Neural cell (in vitro differentiated cells): ENCODE results near the gene ESR2. TPM values are rescaled to one million over a fixed set of nuclear protein-coding genes. Genes with fewer than 3 reads are reported as not detected.

ENCODE experiments used
- H2AFZ ChIP-seq: fragments of 200-600, 300-800 bp; sonication (generic), shearing (Covaris generic); 2 replicates; pipeline ENCODE4 v1.6.0; 2014; ENCODE audit warnings: low read depth, mild to moderate bottlenecking, antibody characterized with exemption, low read length, moderate library complexity
- H3F3A ChIP-seq: fragments of 200-600 bp; shearing (Covaris generic); 2 replicates; pipeline ENCODE4 v1.6.1; 2016; ENCODE audit warnings: mild to moderate bottlenecking, moderate library complexity, mixed read lengths, antibody characterized with exemption, low read length; ENCODE audit not compliant: insufficient read depth, poor library complexity, severe bottlenecking
- H3K27ac ChIP-seq: fragments of 200-600, 300-800 bp; sonication (generic), shearing (Covaris generic); 2 replicates; pipeline ENCODE4 v1.5.1; 2014; ENCODE audit warnings: mild to moderate bottlenecking, low read length, moderate library complexity
- H3K27me3 ChIP-seq: fragments of 300-800, 200-600 bp; sonication (generic), shearing (Covaris generic); 2 replicates; pipeline ENCODE4 v1.6.0; 2014; ENCODE audit warnings: mild to moderate bottlenecking, low read depth, low read length, moderate library complexity; ENCODE audit not compliant: insufficient read depth
- H3K36me3 ChIP-seq: fragments of 300-800, 200-600 bp; sonication (generic), shearing (Covaris generic); 2 replicates; pipeline ENCODE4 v1.5.1; 2014; ENCODE audit warnings: mild to moderate bottlenecking, antibody characterized with exemption, low read length, moderate library complexity; ENCODE audit not compliant: insufficient read depth
- H3K4me2 ChIP-seq: fragments of 300-800, 200-600 bp; sonication (generic), shearing (Covaris generic); 2 replicates; pipeline ENCODE4 v1.6.0; 2014; ENCODE audit warnings: mild to moderate bottlenecking, low read length
- H3K4me3 ChIP-seq: fragments of 300-800, 200-600 bp; sonication (generic), shearing (Covaris generic); 2 replicates; pipeline ENCODE4 v1.5.1; 2014; ENCODE audit warnings: mild to moderate bottlenecking, low read length, moderate library complexity
- H3K79me2 ChIP-seq: fragments of 200-600 bp; shearing (Covaris generic); replicated peaks from 2 replicates; pipeline ENCODE4 v1.6.0; 2014; ENCODE audit warnings: mild to moderate bottlenecking, low read length, moderate library complexity; ENCODE audit not compliant: insufficient read depth
- H3K9ac ChIP-seq: fragments of 300-800, 200-600 bp; sonication (generic), shearing (Covaris generic); 2 replicates; pipeline ENCODE4 v1.6.1; 2016; ENCODE audit warnings: mild to moderate bottlenecking, low read length, mixed read lengths
- H3K9me2 ChIP-seq: fragments of 200-600 bp; shearing (Covaris generic); 2 replicates; pipeline ENCODE4 v1.6.1; 2016; ENCODE audit warnings: mild to moderate bottlenecking, low read length, mixed read lengths; ENCODE audit not compliant: insufficient read depth
- H3K9me3 ChIP-seq: fragments of 200-600, 300-800 bp; sonication (generic), shearing (Covaris generic); 2 replicates; pipeline ENCODE4 v1.6.1; 2016; ENCODE audit warnings: mild to moderate bottlenecking, mixed run types, low read length, moderate library complexity, mixed read lengths
- H4K20me1 ChIP-seq: fragments of 200-600 bp; shearing (Covaris generic); 2 replicates; pipeline ENCODE4 v1.6.1; 2016; ENCODE audit warnings: mild to moderate bottlenecking, mixed run types; ENCODE audit not compliant: insufficient read depth
- CTCF ChIP-seq: fragments of 450-650 bp; IDR thresholded peaks from 2 replicates; pipeline ENCODE4 v1.5.1; 2014; ENCODE audit warnings: antibody characterized with exemption, mild to moderate bottlenecking, moderate library complexity; ENCODE audit not compliant: poor library complexity, severe bottlenecking
- EP300 ChIP-seq: fragments of 450-650 bp; conservative IDR thresholded peaks from 2 replicates; pipeline ENCODE4 v1.6.1; 2014; ENCODE audit warnings: antibody characterized with exemption, mild to moderate bottlenecking, moderate library complexity; ENCODE audit not compliant: poor library complexity, severe bottlenecking
- EZH2 ChIP-seq: fragments of 200-600, 300-800 bp; shearing (Covaris generic), sonication (generic); IDR thresholded peaks from 2 replicates; pipeline ENCODE4 v1.6.1; 2014; ENCODE audit warnings: antibody characterized with exemption, low read length, borderline replicate concordance, mild to moderate bottlenecking; ENCODE audit not compliant: insufficient read depth, poor library complexity, severe bottlenecking
- MXI1 ChIP-seq: fragments of 450-650 bp; conservative IDR thresholded peaks from 2 replicates; pipeline ENCODE4 v1.6.1; 2014; ENCODE audit warnings: antibody characterized with exemption, mild to moderate bottlenecking; ENCODE audit not compliant: poor library complexity, severe bottlenecking
- POLR2AphosphoS5 ChIP-seq: IDR thresholded peaks from 2 replicates; pipeline ENCODE4 v1.6.1; 2012
- RAD21 ChIP-seq: fragments of 450-650 bp; conservative IDR thresholded peaks from 2 replicates; pipeline ENCODE4 v1.6.1; 2014; ENCODE audit warnings: antibody characterized with exemption, mild to moderate bottlenecking, moderate library complexity
- REST ChIP-seq: IDR thresholded peaks from 2 replicates; pipeline ENCODE4 v1.6.1; 2012; ENCODE audit warnings: borderline replicate concordance
- SMC3 ChIP-seq: fragments of 450-650 bp; conservative IDR thresholded peaks from 2 replicates; pipeline ENCODE4 v1.6.1; 2014; ENCODE audit warnings: antibody characterized with exemption, mild to moderate bottlenecking, moderate library complexity; ENCODE audit not compliant: poor library complexity
- TAF1 ChIP-seq: IDR thresholded peaks from 2 replicates; pipeline ENCODE4 v1.6.1; 2012; ENCODE audit warnings: low read depth
- polyA plus RNA-seq: library from polyadenylated mRNA; depleted of rRNA; stranded (reverse); fragments of >200 nt; gene quantifications from 2 replicates; pipeline ENCODE4 v1.2.3, GENCODE V29; 2014

ESR2 gene
- polyA plus RNA-seq, 1 donor from 2014 or later, result 0.35 TPM

- TF ChIP-seq EP300, result no peak
These were observed 78.9 kb downstream of the ESR2 start (continued) for GRCh38 chr14:64215274-64215673.

GRCh38 chr14:64213853-64214570 lies 80.2 kb downstream of the ESR2 start:
- no peak overlapping the region for H3K4me2 ChIP-seq
- no peaks in the 10 kb centered on the region for H3K9me2 ChIP-seq
- H3K4me3 ChIP-seq, result no peak overlapping the region
- H3F3A ChIP-seq, result no peaks in the 10 kb centered on the region
- H3K79me2 ChIP-seq, result no peaks in the 10 kb centered on the region
- H3K27ac ChIP-seq, result no peak overlapping the region
- no peak for TF ChIP-seq TAF1
- TF ChIP-seq MXI1, result no peak
- no peak for TF ChIP-seq EZH2
- TF ChIP-seq REST, result no peak
- TF ChIP-seq EP300, result no peak
- no peak for TF ChIP-seq SMC3
- no peak for TF ChIP-seq CTCF
- no peak for TF ChIP-seq RAD21
- TF ChIP-seq POLR2AphosphoS5, result no peak
- H3K9me3 ChIP-seq, result no peaks in the 10 kb centered on the region
- H3K9ac ChIP-seq, result no peak overlapping the region
- H2AFZ ChIP-seq, result no peak overlapping the region
- no peaks in the 10 kb centered on the region for H3K27me3 ChIP-seq
- peaks cover 14% of the 10 kb centered on the region for H3K36me3 ChIP-seq
- no peaks in the 10 kb centered on the region for H4K20me1 ChIP-seq

GRCh38 chr14:64213086-64213485 lies 81.1 kb downstream of the ESR2 start:
- Histone ChIP-seq H3K9ac (no peak overlapping the region), H3K4me2 (no peak overlapping the region), H3K79me2 (no peaks in the 10 kb centered on the region), H4K20me1 (no peaks in the 10 kb centered on the region), H3K36me3 (peaks cover 14% of the 10 kb centered on the region), H3F3A (no peaks in the 10 kb centered on the region), H3K9me3 (no peaks in the 10 kb centered on the region), H3K27ac (no peak overlapping the region), H2AFZ (no peak overlapping the region), H3K27me3 (no peaks in the 10 kb centered on the region), H3K9me2 (no peaks in the 10 kb centered on the region), H3K4me3 (no peak overlapping the region)
- no peak for TF ChIP-seq EZH2
- TF ChIP-seq SMC3, result no peak
